LoVo (cell line): ENCODE data around the gene DDX54.
A peak's percentile ranks its signal among the peaks of the same experiment; 100 is the strongest.
"Not testable (repeated sequence)": the region's sequence is repeated elsewhere in the genome, so short reads cannot be mapped to it uniquely, and the experiment has no call there.

Experiments used
- DNase-seq: peaks from one replicate; pipeline ENCODE4 v3.0.0-alpha.2; 2016; ENCODE audit warnings: low spot score

The DDX54 gene

DNA sequence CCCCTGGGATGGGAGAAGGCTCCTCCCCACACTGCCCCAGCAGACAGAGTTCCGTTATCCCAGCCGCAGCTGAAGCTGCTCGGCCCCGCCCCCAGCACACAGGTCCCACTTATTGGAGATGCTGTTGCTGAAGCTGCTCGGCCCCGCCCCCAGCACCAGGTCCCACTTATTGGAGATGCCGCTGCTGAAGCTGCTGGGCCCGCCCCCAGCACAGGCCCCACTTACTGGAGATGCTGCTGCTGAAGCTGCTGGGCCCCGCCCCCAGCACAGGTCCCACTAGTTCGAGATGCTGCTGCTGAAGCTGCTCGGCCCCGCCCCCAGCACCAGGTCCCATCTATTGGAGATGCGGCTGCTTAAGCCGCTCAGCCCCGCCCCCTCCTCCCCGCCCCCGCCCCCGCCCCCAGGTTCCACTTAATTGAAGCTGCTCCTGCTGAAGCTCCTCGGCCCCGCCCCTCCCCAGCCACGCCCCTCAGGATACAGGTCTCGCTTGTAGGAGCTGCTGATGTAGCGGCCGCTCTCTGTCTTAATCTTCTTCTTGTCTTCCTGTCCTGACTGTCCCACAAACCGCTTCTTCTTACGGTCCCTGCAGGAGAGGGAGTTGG is 23.8 kb downstream of the DDX54 start:
- DNase-seq: no peak

GRCh38 chr12:113159937-113160336 is 25.3 kb downstream of the DDX54 start:
- DNase-seq: no peak

DNA sequence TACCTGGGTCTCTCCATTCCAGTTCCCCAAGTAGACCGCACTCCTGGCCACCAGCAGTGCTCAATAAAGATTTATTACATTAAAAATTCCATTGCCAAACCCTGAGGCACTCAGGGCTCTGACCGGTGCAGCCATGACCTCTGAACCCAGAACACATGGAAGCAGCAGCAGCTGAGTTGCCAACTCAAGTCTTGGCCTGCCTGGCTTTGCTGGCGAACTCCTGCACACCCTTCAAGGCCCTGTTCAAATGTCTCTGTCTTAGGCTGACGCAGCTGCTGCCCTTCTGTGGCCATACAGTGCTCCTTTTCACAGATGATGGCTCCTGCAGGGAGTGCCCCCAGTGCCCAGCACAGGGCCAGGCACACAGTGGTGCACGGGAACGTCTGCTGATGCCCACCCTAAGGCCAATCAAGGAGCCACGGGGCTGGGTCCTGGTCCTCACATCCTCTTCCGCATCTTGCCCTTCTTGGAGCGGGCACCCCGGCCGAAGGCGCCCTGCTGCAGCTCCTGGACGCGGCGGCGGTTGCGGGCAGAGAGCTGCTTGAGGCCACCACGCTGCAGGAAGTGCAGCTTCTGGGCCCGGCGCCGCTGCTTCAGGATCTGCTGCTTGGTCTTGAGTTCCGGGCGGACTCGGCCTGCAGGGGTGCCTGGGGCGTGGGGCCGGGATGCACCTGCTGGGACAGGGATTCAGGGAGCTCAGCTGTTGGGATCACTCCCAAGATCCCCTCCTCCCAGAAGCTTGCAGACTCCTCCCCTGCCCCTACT is 26.7 kb downstream of the DDX54 start:
- DNase-seq: no peak

GRCh38 chr12:113157218-113157859 is 27.9 kb downstream of the DDX54 start:
- DNase-seq: no peak

DNA sequence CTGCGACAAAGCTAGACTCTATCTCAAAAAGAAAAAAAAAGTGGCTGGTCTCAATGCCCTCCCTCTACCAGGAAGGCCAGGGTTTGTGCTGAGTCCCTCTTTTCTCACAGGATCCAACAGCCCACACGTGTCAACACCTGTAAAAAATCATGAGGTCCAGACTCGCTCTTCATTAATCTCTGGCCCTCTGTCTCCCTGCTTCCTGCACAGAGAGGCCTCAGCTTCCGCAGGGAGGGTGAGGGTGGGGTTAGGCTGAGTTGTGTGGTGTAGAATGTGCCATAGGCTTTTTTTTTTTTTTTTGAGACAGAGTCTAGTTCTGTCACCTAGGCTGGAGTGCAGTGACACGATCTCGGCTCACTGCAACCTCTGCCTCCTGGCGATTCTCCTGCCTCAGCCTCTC is 29.6 kb downstream of the DDX54 start:
- DNase-seq: no peak

- DNase-seq: no peak
Observed at GRCh38 chr12:113155060-113155459, 30.2 kb downstream of the DDX54 start.

- no peak for DNase-seq
Observed at GRCh38 chr12:113154351-113154973, 30.8 kb downstream of the DDX54 start.

- peak; percentile 80 for DNase-seq
Observed at GRCh38 chr12:113152835-113153814, 32.2 kb downstream of the DDX54 start.

DNA sequence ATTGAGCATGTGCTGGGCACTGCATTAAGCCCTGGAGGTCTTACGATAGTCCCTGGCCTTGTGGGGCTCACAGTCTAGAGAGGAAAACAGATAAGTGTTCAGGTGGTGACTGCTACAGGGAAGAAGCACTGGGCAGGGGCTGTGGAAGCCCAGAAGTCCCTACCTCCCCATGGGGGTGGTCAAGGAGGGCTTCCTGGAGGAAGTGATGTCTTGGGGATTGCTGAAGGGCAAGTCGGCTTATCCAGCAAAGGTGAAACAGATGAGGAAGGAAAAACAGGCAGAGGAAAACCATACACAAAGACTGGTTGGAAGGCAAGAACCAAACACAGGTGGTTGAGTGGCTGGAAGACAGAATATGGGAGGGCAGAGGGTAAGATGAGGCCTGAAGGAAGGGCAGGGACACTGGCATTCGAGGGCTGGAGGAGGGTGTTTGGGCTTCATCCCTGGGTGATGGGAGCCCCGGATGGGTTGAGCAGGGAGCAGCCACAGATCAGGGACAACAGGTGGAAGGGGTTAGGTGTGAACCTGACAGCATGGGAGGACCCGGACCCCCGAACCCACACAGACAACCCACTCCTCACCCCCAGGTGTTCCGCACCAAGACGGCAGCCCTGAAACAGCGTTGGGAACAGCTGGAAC is 33.0 kb downstream of the DDX54 start:
- DNase-seq: no peak

GRCh38 chr12:113151655-113152054 is 33.6 kb downstream of the DDX54 start:
- DNase-seq: no peak

DNA sequence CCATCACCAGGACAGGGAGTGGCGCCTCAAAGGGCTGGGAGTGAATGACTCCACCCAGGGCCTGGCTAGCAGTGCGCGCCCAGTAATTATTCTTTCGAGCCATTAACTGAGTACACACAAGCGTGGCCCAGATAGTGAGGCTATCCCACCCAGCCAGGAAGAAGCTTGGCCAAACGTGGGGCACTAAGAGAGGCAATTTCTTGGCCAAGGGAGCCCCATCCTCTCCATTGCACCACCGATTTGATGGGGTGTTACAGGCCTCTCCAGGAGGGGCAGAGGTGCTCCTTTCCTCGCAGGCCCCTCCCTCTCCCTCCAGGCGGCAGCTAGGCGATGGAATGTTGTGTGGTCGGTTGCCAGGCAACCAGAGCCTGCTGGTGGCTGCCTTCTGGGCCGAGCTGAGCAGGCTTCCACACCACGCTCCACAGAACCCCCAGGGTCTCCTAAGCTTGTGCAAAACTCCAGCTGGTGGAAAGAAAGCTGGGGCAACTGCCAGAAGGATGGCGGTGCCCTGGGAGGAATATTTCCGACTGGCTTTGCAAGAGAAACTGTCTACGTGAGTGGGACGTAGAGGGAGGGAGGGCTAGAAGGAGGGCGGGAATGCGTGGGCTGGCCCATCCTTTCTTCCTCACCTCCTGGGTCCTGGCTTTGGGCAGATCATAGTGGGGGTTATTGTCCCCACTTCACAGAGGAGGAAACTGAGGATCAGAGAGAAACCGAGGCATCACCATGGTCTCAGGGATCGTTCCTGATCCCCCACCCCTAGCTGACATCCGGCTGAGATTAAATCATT is 35.7 kb downstream of the DDX54 start, which contains the start of gene CFAP73:
CFAP73 (plus strand) TSS at position 364 of the 790 bp plus-strand sequence; CDS start at position 498, 134 bp downstream.
- DNase-seq: peak; percentile 59

- DNase-seq: no peak
Observed at GRCh38 chr12:113146999-113147398, 38.3 kb downstream of the DDX54 start.

GRCh38 chr12:113145720-113146551 is 39.3 kb downstream of the DDX54 start:
- no peak for DNase-seq

GRCh38 chr12:113144806-113145205 is 40.5 kb downstream of the DDX54 start:
- DNase-seq: no peak

DNA sequence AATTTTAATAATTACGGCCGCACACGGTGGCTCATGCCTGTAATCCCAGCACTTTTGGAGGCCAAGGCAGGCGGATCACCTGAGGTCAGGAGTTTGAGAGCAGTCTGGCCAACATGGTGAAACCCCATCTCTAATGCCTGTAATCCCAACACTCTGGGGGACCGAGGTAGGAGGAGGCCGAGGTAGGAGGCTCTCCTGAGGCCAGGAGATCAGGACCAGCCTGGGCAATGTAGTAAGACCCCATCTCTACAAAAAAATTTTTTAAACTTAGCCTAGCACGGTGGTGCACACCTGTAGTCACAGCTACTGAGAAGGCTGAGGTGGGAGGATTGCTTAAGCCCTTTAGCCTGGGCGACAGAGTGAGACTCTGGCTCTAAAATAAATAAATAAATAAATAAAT is 41.3 kb downstream of the DDX54 start:
- DNase-seq: no peak

GRCh38 chr12:113142886-113143332 is 42.4 kb downstream of the DDX54 start:
- no peak for DNase-seq

- no peak for DNase-seq
Observed at GRCh38 chr12:113142173-113142885, 42.9 kb downstream of the DDX54 start.

DNA sequence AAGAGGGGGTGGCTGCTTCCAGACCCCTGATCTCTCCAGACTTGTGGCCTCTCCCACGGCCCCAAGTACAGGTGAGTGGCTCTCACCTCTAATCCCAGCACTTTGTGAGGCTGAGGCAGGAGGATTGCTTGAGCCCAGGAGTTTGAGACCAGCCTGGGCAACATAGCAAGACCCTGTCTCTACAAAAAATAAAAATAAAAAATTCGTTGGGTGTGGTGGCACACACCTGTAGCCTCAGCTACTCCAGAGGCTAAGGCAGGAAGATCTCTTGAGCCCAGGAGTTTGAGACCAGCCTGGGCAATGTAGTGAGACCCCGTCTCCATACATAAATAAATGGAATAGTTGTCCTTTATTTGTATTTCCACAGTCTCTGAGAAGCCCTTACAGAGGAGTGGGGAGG is 43.6 kb downstream of the DDX54 start:
- not testable (repeated sequence) for DNase-seq
